Heart right ventricle (tissue), 16 donors: ENCODE results near the gene DCLK1. TPM values are rescaled to one million over a fixed set of nuclear protein-coding genes. Genes with fewer than 3 reads are reported as not detected.
A peak's percentile ranks its signal among the peaks of the same experiment; 100 is the strongest.
"Not testable (repeated sequence)": the region's sequence is repeated elsewhere in the genome, so short reads cannot be mapped to it uniquely, and the experiment has no call there.

ENCODE experiments used
- ATAC-seq, 8 donors: fragments of 200-7000 bp; cut with Tn5 transposase; one replicate each; pipeline ENCODE4 v1.9.1; 2020; ENCODE audit warnings: mild to moderate bottlenecking in 8 of 8, moderate library complexity in 8 of 8, moderate number of reproducible peaks in 1 of 8
- DNase-seq, 2 donors: peaks; one replicate each; pipeline ENCODE4 v3.0.0-alpha.2; 2020
- H3K27ac ChIP-seq, 10 donors: fragments of 200-600 bp; sonication (generic) in 2 of 10; one replicate each; pipeline versions ENCODE4 v1.5.0 to v1.8.0; 2020 to 2022; ENCODE audit warnings: mild to moderate bottlenecking in 3 of 10
- H3K27me3 ChIP-seq, 7 donors: fragments of 200-600 bp; one replicate each; pipeline ENCODE4 v1.8.0; 2021 to 2022; ENCODE audit warnings: mild to moderate bottlenecking in 2 of 7
- H3K36me3 ChIP-seq, 9 donors: fragments of 200-600 bp; sonication (generic) in 1 of 9; one replicate each; pipeline versions ENCODE4 v1.5.0 to v1.8.0; 2020 to 2022; ENCODE audit warnings: mild to moderate bottlenecking in 2 of 9
- H3K4me1 ChIP-seq, 9 donors: fragments of 200-600 bp; sonication (generic) in 1 of 9; one replicate each; pipeline versions ENCODE4 v1.5.0 to v1.8.0; 2020 to 2022; ENCODE audit warnings: mild to moderate bottlenecking in 4 of 9
- H3K4me3 ChIP-seq, 10 donors: fragments of 200-600 bp; sonication (generic) in 2 of 10; one replicate each; pipeline versions ENCODE4 v1.5.0 to v1.8.0; 2020 to 2022; ENCODE audit warnings: mild to moderate bottlenecking in 7 of 10, moderate library complexity in 2 of 10
- H3K9me3 ChIP-seq, 11 donors: fragments of 200-600 bp in 10 of 11; sonication (generic) in 2 of 11; one replicate each; pipeline versions ENCODE4 v1.5.0 to v1.8.0; 2013 to 2022; ENCODE audit warnings: mild to moderate bottlenecking in 2 of 11, control low read depth in 1 of 11, moderate library complexity in 1 of 11
- CTCF ChIP-seq, 9 donors: fragments of 200-600 bp; sonication (generic) in 2 of 9; IDR thresholded peaks; one replicate each; pipeline versions ENCODE4 v1.5.0 to v1.8.0; 2021 to 2022; ENCODE audit warnings: antibody characterized with exemption in 9 of 9, mild to moderate bottlenecking in 5 of 9, moderate library complexity in 1 of 9
- WGBS, 2 donors: extraction: QIAGEN DNeasy Blood & Tissue Kit; methylation state at CpG; one replicate each; pipeline ENCODE4 v1.1.7; 2013; ENCODE audit warnings: inconsistent platforms in 1 of 2; 5-methylcytosine and 5-hydroxymethylcytosine counted together
- intact Hi-C, 10 donors: fragments of 100-400 bp; cut with DNase I; formaldehyde crosslinking; loops; one replicate each; pipeline versions ENCODE4 v1.11.1 to v1.14.2; 2022
- polyA plus RNA-seq, 2 donors: library from polyadenylated mRNA; stranded (reverse); fragments of 200-250 nt; gene quantifications; one replicate each; pipeline ENCODE4 v1.2.3, GENCODE V29; 2013
- total RNA-seq, 10 donors: library from RNA; stranded (reverse); fragmentation: NEBNext Ultra II Directional in 3 of 10; extraction: Animal tissue kit (Norgen Biotek cat#: 25700) in 3 of 10; gene quantifications; one replicate each; pipeline versions ENCODE4 v1.2.1 to v1.2.4, GENCODE V29; 2021 to 2023
- donor health status: Arrhythmogenic right ventricular cardiomyopathy.
- donor health status: ischemic (EF 13 %, LVEDD 7.1; RV severe dilation, severe dysfunction).
- donor health status: healthy with polysubstance abuse.
- donor health status: DM: no; HTN: yes; CAD: no.
- donor health status: DM: no; HTN: no; CAD: no.
- donor health status: ischemic (EF 25% LVEDD 6.9; RV normal size, moderate dysfunction).
- donor health status: ischemic (EF 25% LVEDD 5.7; RV mildly dilated, moderate dysfunction).
- donor health status: healthy.
- donor health status: DM: yes; HTN: yes; CAD: no.
- donor health status: Ischemic cardiomyopathy.
- donor health status: ischemic (EF 35%, LVEDD 5.7; RV mildly dilated, moderate dysfunction).
- donor health status: nonischemic (EF 11% LVEDD 7.7; RV severe dilation, severe dysfunction).
- donor health status: DM: yes; HTN: yes; CAD: no.
- donor health status: PGD.
- donor health status: ischemic (EF 29% LVEDD 5.4; RV normal size, mild dysfunction).
- donor health status: nonischemic (EF 23%, LVEDD 6.1; RV moderate dilation, normal function).

Gene DCLK1
- total and polyA plus RNA-seq, 12 donors = 3.4 to 16.9 (median 9.1) TPM

- Histone ChIP-seq H3K4me3 (no peak overlapping the region), H3K9me3 (no peaks in the 10 kb centered on the region), H3K27me3 (no peaks in the 10 kb centered on the region), H3K27ac (no peak overlapping the region), H3K4me1 (peaks cover 0 to 10% (median 2%) of the 10 kb centered on the region in 9 donors), H3K36me3 (peaks cover 0 to 10% (median 0%) of the 10 kb centered on the region in 9 donors)
- ATAC-seq = peak in 1 of 8 donors; percentile 17
- no peak for DNase-seq
- no peak for TF ChIP-seq CTCF (IDR thresholded peaks at IDR 0.05)
- 67 to 77% methylated on average over 1 of the region's 1 CpG for WGBS, 2 donors
- intact Hi-C loops = no loop called here
These were observed 23.7 kb downstream of the DCLK1 start for GRCh38 chr13:36107521-36107920.

DNA sequence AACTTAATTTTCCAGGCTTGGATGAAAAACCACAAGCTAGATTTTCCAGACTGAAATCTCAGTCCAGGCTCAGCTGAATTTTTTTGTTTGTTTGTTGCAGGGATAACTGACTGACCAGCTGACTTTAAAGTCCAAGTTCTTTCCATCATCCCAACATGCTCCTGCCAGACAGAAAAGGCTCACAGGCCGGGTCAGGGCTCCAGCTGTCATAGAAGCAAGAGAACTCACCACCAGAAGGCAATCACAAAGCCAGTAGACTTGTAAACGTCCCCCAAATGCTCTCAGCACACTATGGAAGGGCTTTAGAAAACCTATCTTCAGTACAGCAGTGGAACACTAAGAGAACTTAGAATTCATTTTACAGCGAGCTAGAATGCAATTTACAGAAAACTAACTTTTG, 25.5 kb downstream of the DCLK1 start:
- H3K36me3 ChIP-seq = no peaks in the 10 kb centered on the region
- peak in 1 of 8 donors; percentile 12 for ATAC-seq
- intact Hi-C loops = no loop called here
- 51 to 56% methylated on average over 3 of the region's 3 CpGs for whole genome bisulfite sequencing, 2 donors
- H3K4me1 ChIP-seq = peaks cover 0 to 10% (median 0%) of the 10 kb centered on the region in 9 donors
- H3K27me3 ChIP-seq = no peaks in the 10 kb centered on the region
- no peak for DNase-seq
- H3K4me3 ChIP-seq = no peak overlapping the region
- TF ChIP-seq CTCF (IDR thresholded peaks at IDR 0.05) = no peak
- no peak overlapping the region for H3K27ac ChIP-seq
- no peaks in the 10 kb centered on the region for H3K9me3 ChIP-seq

DNA sequence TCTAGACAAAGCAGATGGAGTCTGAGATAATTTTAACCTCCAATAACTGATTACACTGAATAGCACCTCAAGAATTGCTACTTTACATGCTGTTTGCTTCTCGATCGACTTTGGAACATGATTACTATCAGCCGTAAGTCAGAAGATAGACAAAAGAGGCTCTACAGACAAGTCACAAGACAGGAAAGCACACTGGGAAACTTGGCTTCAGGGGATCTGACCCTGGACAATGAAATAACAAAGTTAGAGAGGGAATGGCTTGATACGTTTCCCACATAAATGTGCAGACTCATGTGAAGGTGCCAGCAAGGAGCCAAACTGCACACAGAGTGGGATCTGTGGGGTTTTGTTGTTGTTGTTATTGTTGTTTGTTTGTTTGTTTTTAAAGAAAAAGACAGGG, 28.5 kb downstream of the DCLK1 start:
- H3K9me3 ChIP-seq = no peaks in the 10 kb centered on the region
- WGBS, 2 donors = 76 to 79% methylated on average over 4 of the region's 4 CpGs
- no peak for DNase-seq
- no peak for TF ChIP-seq CTCF (IDR thresholded peaks at IDR 0.05)
- H3K27me3 ChIP-seq = no peaks in the 10 kb centered on the region
- H3K36me3 ChIP-seq = no peaks in the 10 kb centered on the region
- H3K4me3 ChIP-seq = no peak overlapping the region
- no peak overlapping the region for H3K27ac ChIP-seq
- intact Hi-C loops = no loop called here
- H3K4me1 ChIP-seq = peaks cover 0 to 3% (median 0%) of the 10 kb centered on the region in 9 donors
- ATAC-seq = no peak

DNA sequence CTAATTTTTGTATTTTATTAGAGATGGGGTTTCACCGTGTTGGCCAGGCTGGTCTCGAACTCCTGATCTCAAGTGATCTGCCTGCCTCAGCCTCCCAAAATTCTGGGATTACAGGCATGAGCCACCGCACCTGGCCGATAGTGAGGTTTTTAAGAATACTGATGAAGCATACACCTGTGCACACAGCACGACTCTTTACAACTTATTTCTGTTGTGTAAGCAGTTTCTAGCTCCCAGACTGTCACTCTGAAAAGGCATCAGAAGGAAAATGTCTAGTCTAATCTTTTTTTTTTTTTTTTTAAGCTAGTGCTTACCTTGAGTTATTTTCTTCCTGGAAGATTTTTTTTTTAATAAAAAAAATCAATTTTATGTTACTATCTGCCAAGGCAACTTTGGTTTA, 29.3 kb downstream of the DCLK1 start:
- intact Hi-C loops, H3K27ac ChIP-seq, H3K27me3 ChIP-seq, ATAC-seq, H3K36me3 ChIP-seq, DNase-seq, H3K9me3 ChIP-seq, H3K4me3 ChIP-seq, H3K4me1 ChIP-seq: not testable (repeated sequence)
- WGBS, 2 donors = 91% methylated on average over 5 of the region's 5 CpGs

DNA sequence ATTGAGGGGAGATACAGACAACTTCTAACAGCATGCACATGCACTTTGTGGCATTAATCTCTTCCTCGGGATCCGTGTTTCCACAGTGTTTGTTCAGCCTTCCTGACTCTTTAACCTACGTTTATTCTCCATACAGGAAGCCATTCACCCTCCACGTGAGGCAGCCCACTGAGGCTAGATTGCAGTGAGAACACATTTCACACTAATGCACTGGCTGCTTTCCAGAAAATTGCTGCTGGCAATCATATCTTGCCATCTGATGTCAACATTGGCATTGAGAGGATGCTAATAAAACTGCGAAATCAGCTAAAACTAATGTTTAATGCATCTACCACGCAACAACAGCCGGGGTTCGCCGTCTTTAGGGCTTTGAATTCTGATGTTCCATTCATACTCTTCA, 30.0 kb downstream of the DCLK1 start:
- Histone ChIP-seq H3K9me3 (no peaks in the 10 kb centered on the region), H3K27me3 (no peaks in the 10 kb centered on the region), H3K4me1 (peaks cover 0 to 9% (median 0%) of the 10 kb centered on the region in 9 donors), H3K27ac (no peak overlapping the region), H3K4me3 (no peak overlapping the region), H3K36me3 (no peaks in the 10 kb centered on the region)
- intact Hi-C loops = no loop called here
- no peak for TF ChIP-seq CTCF (IDR thresholded peaks at IDR 0.05)
- no peak for DNase-seq
- no peak for ATAC-seq
- 79% methylated on average over 9 of the region's 9 CpGs for WGBS, 2 donors
